Body of pancreas (tissue), 4 donors: ENCODE data around the gene E2F2. TPM values are rescaled to one million over a fixed set of nuclear protein-coding genes. Genes with fewer than 3 reads are reported as not detected.

Source experiments
- ATAC-seq: fragments of 150-250 bp; one replicate; pipeline ENCODE4 v1.9.1; 2016
- DNase-seq, 4 donors: peaks; one replicate each; pipeline ENCODE4 v3.0.0-alpha.2; 2019
- H3K27ac ChIP-seq, 4 donors: fragments of 200-600 bp; sonication (generic); 1 replicate in 3 of 4; 2 replicates in 1 of 4; pipeline versions ENCODE4 v1.5.1 to v1.6.1; 2016 to 2019; ENCODE audit warnings: mild to moderate bottlenecking in 1 of 4, mixed read lengths in 1 of 4, moderate library complexity in 1 of 4
- H3K27me3 ChIP-seq, 2 donors: fragments of 200-600 bp; sonication (generic); one replicate each; pipeline ENCODE4 v1.6.0; 2016; ENCODE audit warnings: mild to moderate bottlenecking in 1 of 2
- H3K36me3 ChIP-seq, 2 donors: fragments of 200-600 bp; sonication (generic); replicated peaks in 1 of 2; 2 replicates each; pipeline ENCODE4 v1.5.1; 2016; ENCODE audit warnings: low read depth in 2 of 2; ENCODE audit not compliant: insufficient read depth in 1 of 2
- H3K4me1 ChIP-seq: fragments of 200-600 bp; sonication (generic); one replicate; pipeline ENCODE4 v1.6.0; 2016
- H3K4me3 ChIP-seq, 2 donors: fragments of 200-600 bp; sonication (generic); 1 replicate in 1 of 2; 2 replicates in 1 of 2; pipeline ENCODE4 v1.5.1; 2016 to 2019
- H3K9me3 ChIP-seq, 3 donors: fragments of 200-600 bp; sonication (generic); 1 replicate in 2 of 3; 2 replicates in 1 of 3; pipeline ENCODE4 v1.5.1; 2016
- POLR2A ChIP-seq, 3 donors: fragments of 450-650 bp; IDR thresholded peaks; one replicate each; pipeline ENCODE4 v1.6.1; 2016; ENCODE audit warnings: antibody characterized with exemption in 3 of 3, mild to moderate bottlenecking in 2 of 3
- whole genome bisulfite sequencing, 2 donors: methylation state at CpG; one replicate each; pipeline ENCODE4 v1.1.5; 2017; 5-methylcytosine and 5-hydroxymethylcytosine counted together
- intact Hi-C: fragments of 100-400 bp; cut with DNase I; formaldehyde crosslinking; loops from one replicate; pipeline ENCODE4 v1.15.1; 2023
- total RNA-seq, 2 donors: library from RNA; depleted of rRNA; stranded (reverse); fragments of >200 nt; gene quantifications; one replicate each; pipeline ENCODE4 v1.1.0, GENCODE V29; 2016
- TF ChIP-seq, protein P1 (sequence below), 7 experiments: fragments of 450-650 bp in 4 of 7; fragments of 200-600 bp in 3 of 7; sonication (generic) in 3 of 7; IDR thresholded peaks; one replicate each; pipeline ENCODE4 v1.5.1; 2016 to 2019; ENCODE audit warnings: antibody characterized with exemption in 7 of 7

The E2F2 gene
- total RNA-seq, 2 donors from 2014 or later = under 0.01 TPM; not detected in 1

DNA sequence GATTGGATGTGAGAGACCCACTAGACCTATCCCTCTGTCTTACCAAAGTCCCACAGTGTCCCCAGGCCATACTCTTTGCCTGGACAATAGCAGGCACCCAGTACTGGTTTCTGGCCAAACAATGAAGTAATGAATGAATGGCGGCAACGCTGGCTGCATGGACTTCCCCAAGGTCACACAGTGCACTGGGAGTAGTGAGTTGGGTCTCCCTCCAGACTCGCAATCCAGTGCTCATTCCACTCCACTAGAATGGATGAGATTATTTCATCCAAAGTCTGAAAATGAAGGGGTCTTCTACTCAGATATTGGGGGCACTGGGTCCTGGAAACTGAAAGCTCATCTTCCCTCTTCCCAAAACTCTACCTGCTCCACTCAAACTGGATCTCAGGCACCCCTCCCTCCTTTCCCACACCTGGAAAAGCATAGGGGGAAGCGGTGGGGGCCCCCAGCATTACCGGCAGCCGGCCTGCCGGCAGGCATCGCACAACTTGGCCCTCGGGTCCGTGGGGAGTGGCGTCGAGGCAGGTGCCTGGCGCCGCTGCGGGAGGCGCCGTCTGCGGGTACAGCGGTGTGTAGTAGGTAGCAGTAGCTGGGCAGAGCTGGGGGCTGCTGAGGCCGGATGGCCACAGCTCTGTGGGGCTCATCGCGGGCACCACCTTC lies 816 bp downstream of the E2F2 start:
- Histone ChIP-seq H3K4me1 (peaks cover 31% of the 10 kb centered on the region), H3K4me3 (no peak overlapping the region), H3K27me3 (no peaks in the 10 kb centered on the region), H3K36me3 (no peaks in the 10 kb centered on the region), H3K27ac (no peak overlapping the region), H3K9me3 (no peaks in the 10 kb centered on the region)
- TF ChIP-seq POLR2A (IDR thresholded peaks at IDR 0.05) = no peak
- TF ChIP-seq, protein P1, sequence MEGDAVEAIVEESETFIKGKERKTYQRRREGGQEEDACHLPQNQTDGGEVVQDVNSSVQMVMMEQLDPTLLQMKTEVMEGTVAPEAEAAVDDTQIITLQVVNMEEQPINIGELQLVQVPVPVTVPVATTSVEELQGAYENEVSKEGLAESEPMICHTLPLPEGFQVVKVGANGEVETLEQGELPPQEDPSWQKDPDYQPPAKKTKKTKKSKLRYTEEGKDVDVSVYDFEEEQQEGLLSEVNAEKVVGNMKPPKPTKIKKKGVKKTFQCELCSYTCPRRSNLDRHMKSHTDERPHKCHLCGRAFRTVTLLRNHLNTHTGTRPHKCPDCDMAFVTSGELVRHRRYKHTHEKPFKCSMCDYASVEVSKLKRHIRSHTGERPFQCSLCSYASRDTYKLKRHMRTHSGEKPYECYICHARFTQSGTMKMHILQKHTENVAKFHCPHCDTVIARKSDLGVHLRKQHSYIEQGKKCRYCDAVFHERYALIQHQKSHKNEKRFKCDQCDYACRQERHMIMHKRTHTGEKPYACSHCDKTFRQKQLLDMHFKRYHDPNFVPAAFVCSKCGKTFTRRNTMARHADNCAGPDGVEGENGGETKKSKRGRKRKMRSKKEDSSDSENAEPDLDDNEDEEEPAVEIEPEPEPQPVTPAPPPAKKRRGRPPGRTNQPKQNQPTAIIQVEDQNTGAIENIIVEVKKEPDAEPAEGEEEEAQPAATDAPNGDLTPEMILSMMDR (IDR thresholded peaks at IDR 0.05) = no peak
- 2 to 15% methylated on average over 6 to 22 of the region's 22 CpGs for WGBS, 2 donors
- DNase-seq (peak in 1 of 4 donors; percentile 6), ATAC-seq (no peak)
- intact Hi-C loops = no loop called here

DNA sequence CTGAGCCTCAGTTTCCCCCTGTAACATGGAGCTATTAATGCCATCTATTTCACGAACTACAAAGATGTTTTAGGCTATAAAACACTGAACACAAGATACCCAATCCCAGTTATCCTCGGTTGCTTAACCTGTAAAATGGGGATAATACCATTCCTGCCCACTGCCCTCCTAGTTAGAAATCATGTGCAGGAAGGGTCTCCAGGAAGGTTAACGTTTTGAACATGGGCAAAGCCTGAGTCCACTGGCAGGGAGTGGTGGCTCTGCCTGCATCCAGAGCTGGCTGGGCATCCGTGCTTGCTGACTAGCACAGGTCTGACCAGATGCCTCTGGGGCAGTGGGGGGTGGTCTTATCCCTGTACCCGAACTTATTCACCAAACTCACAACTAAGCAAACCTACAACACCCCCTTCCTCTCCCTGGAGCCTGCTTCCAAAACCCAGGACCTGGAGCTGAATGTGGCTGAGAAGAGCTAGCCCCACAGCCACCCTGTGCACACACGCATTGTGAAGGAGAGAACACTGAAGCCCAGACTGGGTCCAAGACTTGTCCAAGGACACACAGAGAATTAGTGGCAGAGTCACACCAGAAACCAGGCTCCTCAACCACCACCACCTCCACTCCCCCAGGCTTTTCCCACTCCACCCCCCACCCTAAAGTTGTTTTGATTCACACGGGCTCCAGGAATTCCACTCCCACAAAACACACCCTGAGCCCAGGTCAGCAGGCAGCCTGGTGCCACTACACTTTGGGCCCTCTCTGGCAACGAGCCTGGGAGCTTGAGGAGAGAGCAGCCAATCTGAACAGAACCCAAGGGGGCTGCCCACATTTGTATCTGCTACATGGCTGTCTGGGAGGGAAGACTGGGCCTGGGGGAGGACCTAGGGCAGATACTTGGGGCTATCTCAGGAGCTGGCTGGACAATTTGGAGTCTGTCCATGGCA lies 1.6 kb downstream of the E2F2 start:
- Histone ChIP-seq H3K4me3 (no peak overlapping the region), H3K36me3 (no peaks in the 10 kb centered on the region), H3K9me3 (no peaks in the 10 kb centered on the region), H3K27me3 (no peaks in the 10 kb centered on the region), H3K27ac (no peak overlapping the region), H3K4me1 (peaks cover 31% of the 10 kb centered on the region)
- WGBS, 2 donors = 39 to 59% methylated on average over 7 to 8 of the region's 8 CpGs
- ATAC-seq (no peak), DNase-seq (peak in 1 of 4 donors; percentile 10)
- TF ChIP-seq, protein P1 (IDR thresholded peaks at IDR 0.05) = no peak
- TF ChIP-seq POLR2A (IDR thresholded peaks at IDR 0.05) = no peak
- intact Hi-C loops = no loop called here

DNA sequence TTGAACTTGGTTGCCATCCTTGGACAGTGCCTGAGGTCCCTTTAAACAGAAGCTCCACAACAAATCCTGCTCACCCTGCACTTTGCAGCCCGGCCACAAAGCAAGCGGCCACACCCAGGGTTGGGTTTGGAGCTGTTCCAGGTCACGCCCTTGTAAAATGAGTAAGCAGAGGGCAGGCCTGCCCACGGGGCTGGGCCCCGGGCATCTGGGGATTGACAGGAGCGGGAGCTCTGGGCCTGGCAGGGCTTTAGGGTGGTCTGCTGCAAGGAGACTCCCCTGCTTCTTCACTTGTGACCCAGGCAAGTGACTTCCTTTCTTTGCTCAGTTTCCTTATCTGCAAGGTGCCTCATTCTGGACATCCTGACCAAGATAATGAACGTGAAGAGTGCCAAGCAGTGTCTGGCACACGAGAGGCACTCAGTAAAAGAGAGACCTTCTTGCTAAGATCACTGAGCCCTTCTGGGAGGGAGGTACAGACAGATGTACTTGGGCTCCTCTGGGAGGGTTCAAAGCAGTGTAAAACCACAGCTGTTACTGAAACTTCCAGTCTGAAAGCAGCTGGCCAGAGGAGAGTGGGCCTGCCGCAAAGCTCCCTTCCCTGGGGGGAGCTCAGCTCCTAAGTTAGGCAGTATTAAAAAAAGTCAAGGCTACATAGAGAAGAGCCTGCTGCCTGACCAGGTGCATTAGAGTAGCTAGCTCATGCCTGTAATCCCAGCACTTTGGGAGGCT lies 2.6 kb downstream of the E2F2 start:
- Histone ChIP-seq H3K4me1 (peaks cover 31% of the 10 kb centered on the region), H3K4me3 (no peak overlapping the region), H3K36me3 (no peaks in the 10 kb centered on the region), H3K27ac (peak overlapping the region in 1 of 4 donors; percentile 30), H3K27me3 (no peaks in the 10 kb centered on the region), H3K9me3 (no peaks in the 10 kb centered on the region)
- TF ChIP-seq, protein P1 (IDR thresholded peaks at IDR 0.05) = no peak
- TF ChIP-seq POLR2A (IDR thresholded peaks at IDR 0.05) = no peak
- peak; percentile 83 to 89 (median 85) for DNase-seq
- intact Hi-C loops = no loop called here
- peak; percentile 64 for ATAC-seq
- 9 to 11% methylated on average over 9 of the region's 9 CpGs for WGBS, 2 donors

DNA sequence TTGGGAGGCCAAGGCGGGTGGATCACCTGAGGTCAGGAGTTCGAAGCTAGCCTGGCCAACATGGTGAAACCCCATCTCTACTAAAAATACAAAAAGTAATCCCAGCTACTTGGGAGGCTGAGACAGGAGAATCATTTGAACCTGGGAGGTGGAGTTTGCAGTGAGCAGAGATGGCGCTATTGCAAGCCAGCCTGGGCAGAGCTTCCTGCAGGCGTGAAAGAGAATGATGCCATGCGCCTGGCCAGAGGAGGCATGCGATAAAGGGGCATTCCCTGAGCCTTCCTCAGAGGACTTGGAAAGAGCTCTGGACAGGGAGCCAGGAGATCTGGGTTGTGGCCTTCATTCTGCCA lies 3.2 kb downstream of the E2F2 start:
- TF ChIP-seq, protein P1 (IDR thresholded peaks at IDR 0.05) = no peak
- DNase-seq = no peak
- intact Hi-C loops = no loop called here
- no peak overlapping the region for H3K4me3 ChIP-seq
- WGBS, 2 donors = 53 to 62% methylated on average over 6 of the region's 6 CpGs
- no peaks in the 10 kb centered on the region for H3K9me3 ChIP-seq
- H3K36me3 ChIP-seq = no peaks in the 10 kb centered on the region
- peaks cover 31% of the 10 kb centered on the region for H3K4me1 ChIP-seq
- H3K27me3 ChIP-seq = no peaks in the 10 kb centered on the region
- ATAC-seq = no peak
- no peak overlapping the region for H3K27ac ChIP-seq
